Measurements from ENCODE around the gene BCDIN3D.

BCDIN3D gene

DNA sequence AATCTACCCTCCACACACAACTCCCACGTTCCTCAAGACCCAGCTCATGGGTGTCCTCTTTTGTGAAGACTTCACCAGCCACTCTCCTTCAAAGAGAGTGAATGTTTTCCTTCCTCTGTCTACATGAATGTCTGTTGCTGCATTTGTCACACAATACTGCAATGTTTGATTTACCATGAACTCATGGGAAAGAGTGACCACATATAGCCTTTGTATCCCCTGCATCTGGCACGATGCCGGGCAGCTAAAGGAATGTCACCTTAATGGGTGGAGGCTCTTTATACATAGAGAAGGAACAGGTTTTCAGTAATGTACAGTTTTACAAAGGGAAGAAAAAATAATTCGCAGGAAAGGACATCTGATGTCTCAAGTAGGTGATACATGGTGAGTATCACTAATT is 12.1 kb upstream of the BCDIN3D start:
- no peak for DNase-seq

DNA sequence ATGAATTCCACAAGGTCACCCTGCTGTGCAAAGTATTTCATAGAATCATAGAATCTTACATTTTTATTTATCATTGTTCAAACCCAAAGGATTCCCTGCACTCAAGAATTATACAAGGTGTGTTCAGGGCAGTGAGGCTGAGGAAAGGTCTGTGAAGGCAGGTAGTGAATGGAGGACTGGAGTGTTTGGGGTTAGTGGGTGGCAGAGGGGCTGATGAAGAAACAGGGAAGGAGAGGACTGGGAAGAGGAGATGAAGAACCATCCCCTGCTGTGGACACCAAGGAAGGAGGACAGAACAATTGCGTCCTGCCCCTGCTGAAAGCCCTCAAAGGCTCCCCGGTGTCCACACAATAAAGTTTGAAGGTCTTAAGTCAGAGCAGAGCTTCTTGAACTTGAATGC is 10.8 kb upstream of the BCDIN3D start:
- DNase-seq, result no peak

DNA sequence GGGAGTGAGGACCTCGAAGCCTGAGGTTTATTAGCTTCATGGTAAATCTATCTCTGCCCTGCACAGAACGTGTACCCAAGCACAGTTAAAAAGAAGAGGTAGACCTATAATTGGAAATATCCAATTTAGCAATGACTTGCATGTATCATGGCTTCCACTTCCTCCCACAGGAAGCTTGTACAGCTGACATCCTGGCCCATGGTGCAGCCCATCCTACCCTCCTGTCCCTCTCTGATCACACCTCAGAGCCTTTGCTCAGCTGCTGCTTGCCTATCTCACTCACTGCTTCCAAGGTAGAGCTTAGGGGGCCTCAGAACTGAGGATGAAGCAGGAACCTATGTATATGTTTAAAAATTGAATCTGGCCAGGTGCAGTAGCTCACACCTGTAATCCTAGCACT is 4.3 kb upstream of the BCDIN3D start:
- no peak for DNase-seq

DNA sequence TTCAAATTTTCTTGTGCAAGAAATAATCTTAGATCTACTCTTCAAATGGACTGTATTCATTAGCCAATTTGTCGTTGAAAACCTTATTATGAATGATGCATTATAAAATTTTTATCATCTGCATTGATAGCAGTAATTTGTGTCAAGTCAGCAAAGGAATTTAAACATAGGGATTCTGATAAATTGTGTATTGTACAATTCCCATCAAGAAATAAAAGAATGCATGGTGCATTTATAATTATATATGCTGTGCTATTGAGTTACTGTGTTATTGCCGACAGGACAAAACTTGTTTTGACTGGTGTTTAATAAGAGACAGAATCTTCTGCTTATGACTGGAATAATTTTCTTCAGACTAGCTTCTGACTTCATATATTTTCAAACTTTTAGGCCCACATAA is 3.1 kb upstream of the BCDIN3D start:
- no peak for DNase-seq

DNA sequence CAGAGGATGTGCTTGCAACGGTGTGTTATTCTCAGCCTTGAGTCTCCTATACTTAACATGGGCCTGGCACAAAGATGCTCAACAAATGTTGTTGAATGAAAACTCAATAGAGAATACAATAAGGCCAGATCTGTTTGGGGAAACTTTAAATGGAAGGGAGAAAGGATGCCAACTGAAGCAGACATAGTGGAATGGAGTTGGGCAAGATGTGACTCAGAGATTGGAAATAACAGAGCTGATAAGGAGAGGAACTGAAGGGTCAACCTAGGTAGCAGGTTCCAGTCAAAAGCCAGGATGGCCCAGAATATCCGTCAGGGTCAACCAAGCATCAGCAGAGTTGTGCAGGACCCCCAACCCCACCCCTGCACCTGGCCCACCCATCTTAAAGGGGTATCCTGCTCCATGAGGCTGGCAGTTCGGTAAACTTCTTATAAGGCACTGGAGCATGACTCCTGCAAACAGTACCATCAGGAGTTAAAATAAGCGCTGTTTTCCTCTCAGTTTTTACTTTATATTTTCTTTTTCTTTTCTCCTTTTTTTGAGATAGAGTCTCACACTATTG is 1.1 kb upstream of the BCDIN3D start:
- no peak for DNase-seq

DNA sequence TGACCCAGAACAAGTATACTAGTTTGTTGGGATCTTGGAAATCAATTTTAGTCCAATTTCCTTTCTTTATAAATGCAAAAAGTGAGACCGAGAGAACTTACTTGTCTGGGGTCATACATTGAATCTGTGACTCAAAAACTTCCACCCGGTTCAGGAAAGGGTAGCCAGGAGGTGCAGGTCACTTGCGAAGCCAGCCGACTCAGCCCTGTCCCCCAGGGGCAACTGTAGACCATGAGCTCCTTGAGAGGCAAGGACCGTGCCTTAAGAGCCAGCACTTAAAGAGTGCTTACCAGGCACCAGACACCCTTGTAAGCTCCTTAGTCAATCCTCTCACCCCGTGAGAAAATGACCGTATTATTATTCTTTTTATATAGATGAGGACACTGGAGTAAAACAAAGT is 505 bp upstream of the BCDIN3D start:
- no peak for DNase-seq

DNA sequence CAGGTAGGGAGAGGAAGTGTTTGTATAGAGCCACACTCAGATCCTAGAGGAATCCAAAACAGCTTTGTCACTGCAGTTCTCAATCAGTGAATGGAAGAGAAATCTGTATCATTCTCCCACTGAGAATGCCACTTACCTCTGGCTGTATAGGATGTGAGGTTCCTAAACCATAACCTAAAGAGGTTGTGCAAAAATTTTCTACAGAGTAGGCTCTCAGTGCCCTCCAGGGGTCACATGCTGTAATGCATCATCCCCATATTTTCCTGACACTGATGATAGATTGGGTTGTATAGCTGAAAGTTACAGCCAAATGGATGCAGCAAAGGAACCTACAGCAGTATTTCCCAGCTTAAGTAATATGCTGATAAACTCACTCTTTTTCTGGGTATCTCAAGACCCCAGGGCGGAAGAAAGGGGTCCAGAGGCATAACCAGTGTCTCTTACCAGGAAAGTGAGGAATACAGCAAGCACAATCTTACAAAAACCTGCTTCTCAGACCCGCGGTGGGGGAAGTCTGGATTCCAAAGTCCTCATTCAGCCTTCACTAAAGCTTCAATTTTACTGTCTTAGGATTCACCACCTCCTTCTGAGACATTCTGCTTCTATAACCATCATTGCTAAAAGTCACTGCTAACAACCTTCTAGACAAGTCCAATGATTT is 3.8 kb downstream of the BCDIN3D start:
- no peak for DNase-seq

DNA sequence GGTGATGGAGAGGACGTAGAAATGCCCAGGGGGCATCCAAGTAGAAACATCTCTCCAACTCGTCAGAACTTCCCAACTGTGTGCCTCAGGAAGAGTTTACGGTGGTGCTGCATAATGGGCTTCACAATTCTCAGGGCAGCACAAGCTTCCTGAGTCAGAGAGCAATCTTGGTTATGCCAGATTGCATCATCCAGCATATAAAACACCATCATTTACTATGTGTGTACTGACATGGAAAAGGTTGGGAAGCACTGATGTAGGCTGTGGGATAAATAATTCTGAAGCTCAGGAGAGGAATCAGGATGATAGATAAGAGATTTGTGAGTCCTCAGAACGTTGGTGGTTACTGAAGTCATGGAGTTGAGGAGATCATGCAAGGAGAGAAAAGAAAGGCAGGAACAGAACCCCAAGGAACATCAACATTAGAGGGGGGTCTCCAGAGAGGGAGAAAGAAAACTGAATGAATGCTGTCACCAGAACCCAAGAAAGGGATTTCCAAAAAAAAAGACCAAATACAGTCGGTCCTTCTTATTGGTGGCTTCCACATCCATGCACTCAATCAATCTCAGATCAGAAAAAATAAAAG is 10.0 kb downstream of the BCDIN3D start:
- DNase-seq, result no peak

DNA sequence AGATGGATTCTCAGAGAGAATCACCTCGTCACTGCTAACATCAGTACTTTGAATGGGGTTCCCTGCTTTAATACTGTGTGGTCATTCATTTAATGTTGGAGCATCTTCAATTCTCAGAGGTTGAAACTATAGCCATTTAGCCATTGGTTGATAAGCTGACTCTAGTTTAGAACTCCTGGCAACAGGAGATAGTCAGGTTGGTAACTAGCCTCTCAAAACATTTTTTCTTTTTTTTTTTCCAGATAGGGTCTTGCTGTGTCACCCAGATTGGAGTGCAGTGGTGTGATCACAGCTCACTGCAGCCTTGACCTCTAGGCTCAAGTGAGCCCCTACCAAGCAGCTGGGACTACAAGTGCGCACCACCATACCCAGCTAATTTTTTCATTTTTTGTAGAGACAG is 11.2 kb downstream of the BCDIN3D start:
- DNase-seq, result no peak

DNA sequence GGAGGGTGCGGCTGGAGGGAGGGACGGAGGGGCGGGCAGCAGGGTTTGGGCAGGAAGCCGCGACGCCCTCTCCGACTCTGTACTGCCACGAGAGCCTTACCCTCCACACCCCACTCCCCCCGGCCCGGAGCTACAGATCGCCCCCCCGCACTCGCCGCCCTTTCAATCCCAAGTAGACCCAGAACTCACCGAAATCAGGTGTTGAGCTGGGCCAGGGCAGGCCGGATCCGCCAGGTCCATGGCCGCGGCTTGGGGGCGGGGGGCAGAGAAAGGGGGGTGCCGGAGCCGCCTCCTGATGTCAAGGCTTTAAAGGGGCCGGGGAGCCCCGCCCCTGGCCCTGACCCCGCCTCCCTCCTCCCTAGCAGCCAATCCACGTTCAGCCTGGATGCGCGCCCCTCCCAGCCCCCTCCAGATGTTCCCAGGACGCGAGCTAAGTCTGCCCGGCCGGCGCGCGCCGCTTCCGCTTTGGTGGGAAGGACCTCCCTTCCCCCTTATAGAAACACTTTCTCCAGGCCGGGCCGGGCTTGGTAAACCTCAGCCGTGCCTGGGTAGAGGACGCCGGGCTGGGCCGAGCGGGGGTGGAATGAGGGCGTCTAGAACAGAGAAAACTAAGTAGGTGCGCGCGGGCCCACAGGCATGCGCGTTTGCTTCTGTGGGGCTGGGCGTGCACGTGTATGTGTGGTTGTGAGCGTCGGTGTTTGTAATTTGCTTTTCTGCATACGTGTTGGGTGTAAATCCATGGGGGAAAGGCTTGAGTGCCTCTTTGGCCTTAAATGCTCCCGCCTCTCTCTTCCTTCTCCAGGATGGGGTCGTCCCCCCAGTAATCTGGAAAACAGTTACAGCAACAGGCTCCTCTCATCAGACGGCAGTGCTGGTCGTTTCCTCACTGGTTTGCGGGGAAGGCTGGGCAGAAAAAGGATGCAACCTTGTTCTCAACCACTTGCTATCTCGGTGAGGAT is 14.5 kb downstream of the BCDIN3D start, which contains the start of gene NCKAP5L:
Gene NCKAP5L, minus strand, starts transcription at position 281 of the 959 bp plus-strand sequence. CDS start 24,369 bp downstream, outside the sequence.
- peak; percentile 92 for DNase-seq

DNA sequence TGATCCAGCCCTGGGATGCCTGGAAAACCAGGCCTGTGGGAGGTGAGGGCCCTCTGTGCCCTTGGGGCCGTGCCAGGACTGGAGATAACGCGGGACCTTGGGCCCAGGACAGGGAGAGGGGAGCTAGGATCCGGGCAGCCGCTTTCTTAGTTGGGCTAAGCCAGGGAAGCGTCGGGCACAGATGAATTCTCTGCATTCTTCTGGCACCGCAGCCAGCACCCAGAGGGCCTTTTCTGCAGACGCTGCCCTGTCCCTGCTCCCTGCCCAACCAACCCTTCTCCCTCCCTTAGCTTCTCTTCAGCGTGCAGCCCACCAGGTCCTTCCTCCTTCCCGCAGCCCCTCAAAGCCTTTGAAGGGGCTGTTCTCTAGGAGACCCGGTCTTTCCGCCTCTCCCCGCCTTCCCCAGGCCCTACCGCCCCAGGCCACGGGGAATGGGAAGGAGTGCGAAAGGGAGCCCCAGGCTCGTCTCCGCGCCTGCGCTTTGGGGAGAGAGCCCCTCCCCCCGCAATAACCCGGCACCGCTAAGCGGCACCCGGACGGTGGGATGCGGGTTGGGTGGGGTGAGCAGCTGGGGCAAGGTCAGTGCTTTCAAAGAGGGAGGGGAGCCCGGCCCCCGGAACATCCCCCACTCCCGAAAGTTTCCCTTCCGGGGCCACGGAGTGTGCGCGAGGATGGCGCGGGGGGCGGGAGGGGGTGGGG is 15.4 kb downstream of the BCDIN3D start:
- DNase-seq, result peak; percentile 56

DNA sequence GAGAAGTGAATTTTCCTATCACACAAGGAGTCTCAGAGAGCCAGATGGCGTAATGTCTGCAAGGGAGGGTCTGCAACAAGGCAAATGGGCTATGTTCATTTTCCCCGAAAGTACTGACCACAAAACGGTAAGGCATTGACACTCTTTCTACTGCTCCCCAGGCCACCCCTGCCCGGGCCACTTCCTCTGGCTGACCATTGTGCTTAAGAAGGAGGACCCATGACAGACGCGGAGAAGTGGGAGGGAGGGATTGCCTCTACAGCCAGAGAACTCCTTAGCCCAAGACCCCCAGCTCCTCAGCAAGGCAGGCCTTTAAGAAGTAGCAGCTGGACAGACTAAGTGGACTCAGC is 15.9 kb downstream of the BCDIN3D start:
- DNase-seq, result no peak

DNA sequence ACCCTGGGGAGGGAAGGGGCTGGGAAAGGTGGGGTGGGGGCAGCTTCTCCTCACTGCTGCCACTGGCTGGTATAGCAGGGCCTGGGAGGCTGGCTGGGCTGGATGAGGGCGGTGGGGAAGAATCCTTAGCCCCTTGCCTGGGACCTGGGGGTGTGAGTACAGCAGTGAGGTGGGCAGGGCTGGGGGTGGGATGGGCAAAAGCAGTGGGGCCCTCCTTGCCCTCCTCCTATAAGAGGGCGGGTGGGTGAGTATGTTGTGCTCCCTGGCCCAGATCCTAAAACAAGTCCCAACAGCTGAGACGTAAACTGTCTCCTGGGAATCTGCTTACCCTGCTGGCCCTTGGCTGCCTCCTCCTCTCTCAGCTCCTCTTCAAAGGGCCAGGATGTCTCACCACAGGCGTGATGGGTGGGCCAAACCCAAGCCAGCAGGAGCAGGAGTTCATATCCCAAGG is 16.9 kb downstream of the BCDIN3D start:
- no peak for DNase-seq

DNA sequence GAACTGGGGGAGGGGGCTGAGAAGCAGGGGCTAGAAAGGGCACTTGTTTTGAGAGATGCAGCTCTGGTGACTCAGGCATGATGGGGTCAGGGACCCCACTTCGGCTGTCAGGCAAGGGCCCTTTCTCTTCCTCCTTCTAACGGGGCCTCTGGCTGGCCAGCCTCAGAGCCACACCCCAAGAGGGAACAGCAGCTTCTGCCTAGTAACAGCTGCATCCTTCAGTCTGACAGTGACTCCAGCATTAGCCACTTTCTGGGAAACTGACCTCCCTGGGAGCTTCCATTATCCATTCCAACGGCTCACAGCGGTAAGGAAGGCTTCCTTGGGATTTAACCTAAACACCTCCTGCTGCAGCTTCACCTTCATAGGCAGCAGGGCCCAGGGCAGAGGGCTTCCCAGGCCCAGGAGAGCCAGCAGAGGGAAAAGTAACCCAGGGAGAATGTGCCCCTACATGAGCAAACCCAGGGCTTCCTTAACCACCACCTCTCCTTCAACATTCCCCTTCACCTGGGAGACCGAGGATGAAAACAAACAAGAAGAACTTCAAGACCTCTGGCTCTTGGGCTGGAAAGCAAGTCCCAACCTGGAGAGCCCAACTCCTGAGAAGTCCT is 17.4 kb downstream of the BCDIN3D start:
- DNase-seq, result no peak

DNA sequence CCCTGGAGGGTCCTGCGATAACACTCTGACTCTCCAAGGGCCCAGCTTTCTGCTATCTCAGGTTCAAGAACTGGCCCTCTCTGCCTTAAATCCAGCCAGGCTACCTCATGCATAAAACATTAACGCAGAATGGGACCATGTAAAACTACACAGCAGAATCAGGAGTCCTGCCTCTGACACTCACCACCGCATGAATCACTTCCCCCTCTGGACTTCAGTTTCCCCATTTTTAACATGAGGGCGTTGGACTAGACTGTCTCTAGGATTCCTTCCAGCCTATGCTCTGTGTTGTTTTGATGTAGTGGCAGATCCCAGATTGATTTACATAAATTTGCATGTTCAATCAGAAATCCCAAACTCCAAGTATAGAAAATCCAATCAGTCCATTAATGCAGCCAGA is 18.0 kb downstream of the BCDIN3D start:
- no peak for DNase-seq

DNA sequence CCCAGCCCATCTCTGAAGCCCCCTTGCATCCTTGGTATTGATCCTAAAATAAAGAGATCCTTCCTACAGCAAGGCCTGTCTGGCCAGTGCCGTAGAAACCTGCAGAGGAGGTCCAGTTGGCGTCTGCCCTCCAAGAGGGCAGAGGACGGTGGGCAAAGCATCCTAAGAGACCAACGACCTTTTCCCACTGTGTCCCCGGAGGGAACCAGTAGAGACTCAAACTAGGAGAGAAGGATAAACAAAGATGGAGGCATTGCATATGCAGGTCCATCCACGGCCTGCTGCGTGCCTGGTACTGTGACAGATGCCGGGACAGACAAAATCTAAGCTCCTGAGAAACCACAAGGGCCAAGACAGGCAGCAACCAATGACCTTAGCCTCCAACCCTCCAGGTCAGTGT is 18.5 kb downstream of the BCDIN3D start:
- no peak for DNase-seq

DNA sequence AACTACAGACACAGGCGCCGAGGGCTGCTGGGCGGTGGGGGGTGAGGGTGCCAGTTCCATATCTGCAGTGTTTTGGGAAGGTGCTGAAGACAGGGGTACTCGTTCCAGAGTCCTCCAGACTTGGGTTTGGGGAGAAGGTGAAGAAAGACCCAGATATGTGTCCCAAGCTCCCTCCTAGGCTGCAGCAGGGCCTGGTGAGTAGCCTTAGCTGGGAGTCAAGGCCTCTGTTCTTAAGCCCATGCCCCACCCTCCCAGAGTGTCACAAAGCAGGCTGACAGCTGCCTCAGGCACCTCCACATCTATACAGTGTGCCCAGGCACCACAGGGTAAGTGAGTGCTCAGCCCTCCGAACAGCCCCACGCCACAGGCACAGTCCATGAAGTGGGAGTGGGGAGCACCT is 19.0 kb downstream of the BCDIN3D start:
- no peak for DNase-seq

DNA sequence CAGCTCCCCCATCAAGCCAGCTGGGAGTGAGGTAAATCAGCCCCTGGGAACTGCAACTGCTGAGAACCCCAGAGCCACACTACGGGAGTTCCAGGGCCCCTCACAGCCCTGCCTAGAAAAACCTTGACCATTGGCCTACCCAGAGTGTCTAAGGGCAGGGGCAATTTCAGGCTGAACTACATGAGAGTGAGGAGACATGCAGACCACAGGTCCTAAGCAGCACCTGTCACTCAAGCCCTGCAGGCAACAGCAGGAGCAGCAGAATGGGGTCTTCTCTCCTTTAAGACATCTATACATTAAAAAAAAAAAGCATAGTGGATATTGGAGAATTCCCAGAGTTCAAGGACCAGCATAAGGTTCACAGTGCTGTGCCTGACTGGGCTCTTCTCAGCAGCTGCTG is 19.6 kb downstream of the BCDIN3D start:
- DNase-seq, result no peak

DNA sequence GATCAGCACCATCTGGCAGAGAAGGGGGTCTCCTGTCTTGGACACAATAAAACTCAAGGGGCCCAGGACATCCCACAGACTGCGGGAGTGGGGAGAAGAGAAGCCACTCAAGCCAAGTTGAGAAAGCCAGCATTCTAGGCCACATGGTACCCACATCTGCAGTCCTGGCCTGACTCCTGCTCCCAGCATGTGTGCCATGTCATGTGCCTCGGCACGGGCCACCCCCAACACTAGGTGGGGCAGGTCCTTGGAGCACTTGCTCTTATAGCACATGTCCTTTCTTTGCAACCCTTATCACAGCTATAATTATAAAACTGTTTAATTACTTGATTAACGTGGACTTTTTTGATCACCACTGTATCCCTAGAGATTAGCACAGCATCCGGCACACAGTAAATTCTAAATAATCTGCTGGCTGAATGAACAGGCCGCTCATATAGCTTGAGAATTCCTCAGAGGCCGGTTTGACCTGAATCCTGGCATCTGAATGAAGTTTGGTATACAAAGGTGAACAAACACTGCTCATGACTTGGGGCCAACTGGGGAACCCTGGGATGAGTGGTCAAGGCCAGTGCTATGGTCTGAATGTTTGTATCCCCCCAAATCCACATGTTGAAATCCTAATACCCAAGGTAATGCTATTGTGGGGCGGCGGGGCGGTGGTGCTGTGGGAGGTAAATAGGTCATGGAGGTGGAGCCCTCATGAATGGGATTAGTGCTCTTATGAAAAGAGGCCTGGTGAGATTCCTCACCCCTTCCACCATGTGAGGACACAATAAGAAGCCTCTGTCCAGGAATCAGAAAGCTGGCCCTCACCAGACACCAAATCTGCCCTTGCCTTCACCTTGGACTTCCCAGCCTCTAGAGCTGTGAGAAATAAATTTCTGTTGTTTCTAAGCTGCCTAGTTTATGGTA is 21.3 kb downstream of the BCDIN3D start:
- no peak for DNase-seq

DNA sequence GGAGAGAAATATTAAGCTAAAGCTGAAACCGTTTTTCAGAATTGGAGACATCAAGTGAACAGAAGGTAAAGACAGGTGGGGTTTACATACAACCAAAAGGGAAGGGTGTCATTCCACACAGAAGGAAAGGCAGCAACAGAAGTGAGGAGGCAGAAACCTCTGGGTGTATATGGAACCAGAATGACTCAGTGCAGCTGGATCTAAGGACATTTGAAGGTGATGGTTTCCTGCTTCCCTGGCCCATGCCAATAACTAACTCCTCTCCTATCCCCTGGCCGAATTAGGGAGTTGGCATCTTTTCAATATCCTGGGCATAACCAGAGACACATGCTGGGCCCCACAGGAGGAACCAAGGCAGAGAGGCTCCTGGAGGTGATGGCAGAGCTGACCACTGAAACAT is 23.1 kb downstream of the BCDIN3D start:
- no peak for DNase-seq

DNA sequence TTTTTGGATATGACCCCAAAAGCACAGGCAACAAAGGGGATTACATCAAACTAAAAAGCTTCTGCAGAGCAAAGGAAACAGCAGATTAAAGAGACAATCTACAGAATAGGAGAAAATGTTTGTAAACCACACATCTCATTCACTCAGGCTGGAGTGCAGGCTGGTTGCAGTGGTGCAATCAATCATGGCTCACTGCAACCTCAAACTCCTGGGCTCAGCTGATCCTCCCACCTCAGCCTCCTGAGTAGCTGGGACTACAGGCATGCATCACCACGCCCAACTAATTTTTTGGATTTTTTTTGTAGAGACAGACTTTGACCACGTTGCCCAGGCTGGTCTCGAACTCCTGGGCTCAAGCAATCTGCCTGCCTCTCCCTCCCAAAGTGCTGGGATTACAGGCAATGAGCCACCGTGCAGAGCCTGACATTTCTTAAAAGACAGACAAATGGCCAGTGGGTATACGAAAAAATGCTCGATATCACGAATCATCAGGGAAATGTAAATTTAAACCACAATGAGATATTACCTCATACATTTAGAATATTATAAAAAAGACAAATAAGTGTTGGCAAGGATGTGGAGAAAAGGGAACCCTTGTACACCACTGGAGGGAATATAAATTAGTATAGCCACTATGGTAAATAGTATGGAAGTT is 24.5 kb downstream of the BCDIN3D start:
- DNase-seq, result no peak

Data from stimulated activated CD4-positive, alpha-beta T cell treated with anti-CD3 and anti-CD28 coated beads, Interleukin-4, amount 100 ng/mL, for 1 hour (primary cell).